T-cell (primary cell): ENCODE measurements around the gene SFXN5. TPM values are rescaled to one million over a fixed set of nuclear protein-coding genes. Genes with fewer than 3 reads are reported as not detected.

ENCODE experiments used
- ATAC-seq, 4 experiments: fragments of 200-7000 bp in 3 of 4; fragments of 150-1000 bp in 1 of 4; cut with Tn5 transposase; replicated peaks in 1 of 4; 1 replicate in 3 of 4; 2 replicates in 1 of 4; pipeline ENCODE4 v1.10.0; 2021; ENCODE audit warnings: moderate library complexity in 3 of 4, mild to moderate bottlenecking in 2 of 4, moderate number of reproducible peaks in 1 of 4
- CTCF ChIA-PET, 2 donors: fragments of 300-600 bp; sonication (Branson Sonifier 250); formaldehyde crosslinking; loops; one replicate each; lab custom pipeline; 2022; ENCODE audit warnings: antibody characterized with exemption in 2 of 2; lab: Charles Lee
- POLR2A ChIA-PET, 2 donors: fragments of 300-600 bp; sonication (Branson Sonifier 250); formaldehyde crosslinking; loops; one replicate each; lab custom pipeline; 2022; ENCODE audit warnings: antibody characterized with exemption in 2 of 2; lab: Charles Lee
- DNase-seq, 35 experiments: peaks; one replicate each; pipeline versions ENCODE4 v3.0.0 to v3.0.0-alpha.2; 2013 to 2023
- H3K27ac ChIP-seq: one replicate; pipeline ENCODE4 v1.5.1; 2013; ENCODE audit warnings: low read length
- H3K27me3 ChIP-seq, 2 experiments: replicated peaks in 1 of 2; 1 replicate in 1 of 2; 2 replicates in 1 of 2; pipeline versions ENCODE4 v1.6.1 to v1.7.0; 2013; ENCODE audit warnings: low read length in 1 of 2, mixed read lengths in 1 of 2; ENCODE audit not compliant: control insufficient read depth in 2 of 2, insufficient read depth in 2 of 2; ENCODE audit errors: extremely low read depth in 1 of 2
- H3K36me3 ChIP-seq, 2 donors: 1 replicate in 1 of 2; 2 replicates in 1 of 2; pipeline versions ENCODE4 v1.6.1 to v1.7.0; 2013; ENCODE audit warnings: low read length in 1 of 2; ENCODE audit not compliant: control insufficient read depth in 2 of 2, insufficient read depth in 1 of 2; ENCODE audit errors: extremely low read depth in 1 of 2
- H3K4me1 ChIP-seq, 2 experiments: 1 replicate in 1 of 2; 2 replicates in 1 of 2; pipeline versions ENCODE4 v1.6.1 to v1.7.0; 2013; ENCODE audit warnings: low read length in 2 of 2, mixed read lengths in 1 of 2; ENCODE audit not compliant: insufficient read depth in 2 of 2, control insufficient read depth in 1 of 2; ENCODE audit errors: extremely low read depth in 1 of 2
- H3K4me3 ChIP-seq, 2 donors: 1 replicate in 1 of 2; 2 replicates in 1 of 2; pipeline versions ENCODE4 v1.5.1 to v1.7.0; 2013; ENCODE audit warnings: mild to moderate bottlenecking in 2 of 2, low read length in 1 of 2, moderate library complexity in 1 of 2; ENCODE audit not compliant: control insufficient read depth in 1 of 2; ENCODE audit errors: extremely low read depth in 1 of 2
- H3K9me3 ChIP-seq: 2 replicates; pipeline ENCODE4 v1.7.0; 2013
- H3K27ac Mint-ChIP-seq, 2 donors: one replicate each; pipeline ENCODE4 v1.8.0; 2020 to 2021; ENCODE audit warnings: mild to moderate bottlenecking in 2 of 2, mixed read lengths in 2 of 2
- H3K27me3 Mint-ChIP-seq, 2 donors: one replicate each; pipeline ENCODE4 v1.8.0; 2021 to 2022; ENCODE audit warnings: mixed read lengths in 2 of 2
- H3K36me3 Mint-ChIP-seq: one replicate; pipeline ENCODE4 v1.8.0; 2021; ENCODE audit warnings: mixed read lengths
- H3K4me1 Mint-ChIP-seq, 3 donors: one replicate each; pipeline ENCODE4 v1.8.0; 2020 to 2022; ENCODE audit warnings: mixed read lengths in 3 of 3, mild to moderate bottlenecking in 1 of 3
- H3K4me3 Mint-ChIP-seq, 3 donors: one replicate each; pipeline ENCODE4 v1.8.0; 2020 to 2022; ENCODE audit warnings: mild to moderate bottlenecking in 3 of 3, mixed read lengths in 3 of 3, moderate library complexity in 3 of 3
- H3K9me3 Mint-ChIP-seq, 3 donors: one replicate each; pipeline ENCODE4 v1.8.0; 2020 to 2022; ENCODE audit warnings: mixed read lengths in 3 of 3
- WGBS: methylation state at CpG from one replicate; pipeline ENCODE4 v1.1.5; 2013; ENCODE audit warnings: missing lambda C conversion rate; ENCODE audit not compliant: insufficient coverage; 5-methylcytosine and 5-hydroxymethylcytosine counted together
- total RNA-seq, 35 experiments: library from RNA in 6 of 35; stranded (reverse) in 6 of 35; fragments of 120-200 nt in 1 of 35; gene quantifications; one replicate each; pipeline versions ENCODE4 v1.2.1 to v1.2.4 and lab custom pipeline; 2013 to 2026

The SFXN5 gene
- total RNA-seq, 5 donors from 2014 or later (not counting 1 experiment from before 2014, with no cell fraction given) = 6.3 to 14.2 (median 9.7) TPM

GRCh38 chr2:73075477-73076373, 4.2 kb upstream of the SFXN5 start:
- peaks cover 0 to 8% of the 10 kb centered on the region in 2 experiments for H3K4me1 ChIP-seq
- Mint-ChIP-seq H3K4me3 (no peak overlapping the region), H3K27ac (no peak overlapping the region), H3K36me3 (no peaks in the 10 kb centered on the region), H3K9me3 (no peaks in the 10 kb centered on the region), H3K27me3 (no peaks in the 10 kb centered on the region), H3K4me1 (peaks cover 11 to 15% (median 14%) of the 10 kb centered on the region in 3 donors)
- H3K9me3 ChIP-seq = no peaks in the 10 kb centered on the region
- no peak for ATAC-seq
- 91% methylated on average over 18 of the region's 23 CpGs for WGBS
- no peak overlapping the region for H3K27ac ChIP-seq
- peaks cover 0 to 9% of the 10 kb centered on the region in 2 experiments for H3K27me3 ChIP-seq
- CTCF ChIA-PET = interaction anchor here in 1 of 2 donors (0.5 kb wide), 1 partner anchor 125 kb away, joined by 4 read pairs; no protein-coding TSS in a partner anchor
- POLR2A ChIA-PET = no interaction called here
- H3K4me3 ChIP-seq = no peak overlapping the region
- DNase-seq = no peak
- H3K36me3 ChIP-seq = no peaks in the 10 kb centered on the region

- DNase-seq = no peak
- no peak overlapping the region for H3K4me3 Mint-ChIP-seq
Observed at GRCh38 chr2:73074110-73075069, 2.9 kb upstream of the SFXN5 start.

GRCh38 chr2:73072416-73072815, 904 bp upstream of the SFXN5 start:
- H3K9me3 Mint-ChIP-seq = no peaks in the 10 kb centered on the region
- no peaks in the 10 kb centered on the region for H3K36me3 ChIP-seq
- no peak for DNase-seq
- H3K4me1 ChIP-seq = peaks cover 6 to 22% of the 10 kb centered on the region in 2 experiments
- no peak for ATAC-seq
- ChIA-PET POLR2A (no interaction called here), CTCF (interaction anchor here in 1 of 2 donors (0.8 kb wide), 1 partner anchor 87 kb away, joined by 4 read pairs; no protein-coding TSS in a partner anchor)
- H3K4me1 Mint-ChIP-seq = peaks cover 34 to 37% (median 35%) of the 10 kb centered on the region in 3 donors
- H3K27me3 Mint-ChIP-seq = no peaks in the 10 kb centered on the region
- H3K4me3 ChIP-seq = no peak overlapping the region
- WGBS = 100% methylated on average over 1 of the region's 1 CpG
- H3K9me3 ChIP-seq = no peaks in the 10 kb centered on the region
- peak overlapping the region; percentile 90 to 93 (median 91) for H3K4me3 Mint-ChIP-seq
- H3K27ac ChIP-seq = no peak overlapping the region
- no peaks in the 10 kb centered on the region for H3K36me3 Mint-ChIP-seq
- H3K27ac Mint-ChIP-seq = peak overlapping the region; percentile 85 to 89
- no peaks in the 10 kb centered on the region for H3K27me3 ChIP-seq

More at GRCh38 chr2:73074110-73075069, 2.9 kb upstream of the SFXN5 start:
- Histone ChIP-seq H3K4me3 (no peak overlapping the region), H3K27ac (no peak overlapping the region), H3K36me3 (no peaks in the 10 kb centered on the region), H3K4me1 (peaks cover 6 to 20% of the 10 kb centered on the region in 2 experiments), H3K9me3 (no peaks in the 10 kb centered on the region), H3K27me3 (peaks cover 0 to 5% of the 10 kb centered on the region in 2 experiments)
- Mint-ChIP-seq H3K36me3 (no peaks in the 10 kb centered on the region), H3K27ac (no peak overlapping the region), H3K4me1 (peaks cover 21 to 25% (median 24%) of the 10 kb centered on the region in 3 donors), H3K27me3 (no peaks in the 10 kb centered on the region), H3K9me3 (no peaks in the 10 kb centered on the region)
- ChIA-PET CTCF (interaction anchor here in 1 of 2 donors (0.6 kb wide), 1 partner anchor 901 kb away, joined by 3 read pairs; no protein-coding TSS in a partner anchor), POLR2A (no interaction called here)
- ATAC-seq = no peak
- WGBS = 93% methylated on average over 7 of the region's 13 CpGs

GRCh38 chr2:73072129-73072395, 550 bp upstream of the SFXN5 start:
- H3K9me3 ChIP-seq = no peaks in the 10 kb centered on the region
- Mint-ChIP-seq H3K27ac (peak overlapping the region; percentile 85 to 89), H3K4me3 (peak overlapping the region; percentile 90 to 93 (median 91)), H3K36me3 (no peaks in the 10 kb centered on the region), H3K27me3 (no peaks in the 10 kb centered on the region), H3K9me3 (no peaks in the 10 kb centered on the region), H3K4me1 (peaks cover 34 to 37% (median 35%) of the 10 kb centered on the region in 3 donors)
- whole genome bisulfite sequencing = 44% methylated on average over 11 of the region's 11 CpGs
- peak overlapping the region; percentile 91 to 94 for H3K4me3 ChIP-seq
- ATAC-seq (peak in 3 of 4 experiments; percentile 2 to 3 (median 2)), DNase-seq (peak in 8 of 35 experiments; percentile 6 to 30 (median 14))
- H3K4me1 ChIP-seq = peaks cover 6 to 22% of the 10 kb centered on the region in 2 experiments
- H3K27ac ChIP-seq = peak overlapping the region; percentile 86
- no peaks in the 10 kb centered on the region for H3K27me3 ChIP-seq
- no peaks in the 10 kb centered on the region for H3K36me3 ChIP-seq
- ChIA-PET POLR2A (no interaction called here), CTCF (interaction anchor here in 1 of 2 donors (0.8 to 1.0 kb wide), 2 partner anchors 87 to 105 kb away, joined by 4 read pairs; no protein-coding TSS in a partner anchor)

- H3K4me1 ChIP-seq = peaks cover 6 to 22% of the 10 kb centered on the region in 2 experiments
- ATAC-seq (peak; percentile 5 to 26 (median 12)), DNase-seq (peak in 20 of 35 experiments; percentile 4 to 46 (median 14))
- H3K36me3 Mint-ChIP-seq = peaks cover 2% of the 10 kb centered on the region
- peak overlapping the region in 1 of 2 donors; percentile 66 for H3K27ac Mint-ChIP-seq
- H3K4me1 Mint-ChIP-seq = peaks cover 36 to 45% (median 39%) of the 10 kb centered on the region in 3 donors
- H3K9me3 ChIP-seq = no peaks in the 10 kb centered on the region
- no peaks in the 10 kb centered on the region for H3K27me3 ChIP-seq
- peak overlapping the region; percentile 86 for H3K27ac ChIP-seq
- H3K36me3 ChIP-seq = no peaks in the 10 kb centered on the region
- peak overlapping the region; percentile 91 to 94 for H3K4me3 ChIP-seq
- no peaks in the 10 kb centered on the region for H3K9me3 Mint-ChIP-seq
- WGBS = under 1% methylated on average over 83 of the region's 83 CpGs
- CTCF ChIA-PET = interaction anchor here in 1 of 2 donors (0.7 to 1.0 kb wide), 2 partner anchors 106 to 142 kb away, joined by 3 to 4 read pairs; no protein-coding TSS in a partner anchor
- no peaks in the 10 kb centered on the region for H3K27me3 Mint-ChIP-seq
- POLR2A ChIA-PET = no interaction called here
- peak overlapping the region; percentile 90 to 93 (median 91) for H3K4me3 Mint-ChIP-seq
Observed at GRCh38 chr2:73070643-73071359, 711 bp downstream of the SFXN5 start.
